SK-N-SH (cell line): Measurements from ENCODE around the gene KRT37. TPM values are rescaled to one million over a fixed set of nuclear protein-coding genes. Genes with fewer than 3 reads are reported as not detected.

Experiments used
- CTCF ChIA-PET: fragments of 300-600, 350-600 bp; formaldehyde crosslinking; extraction: SDS; loops from one replicate; lab custom pipeline; 2021; lab: Yijun Ruan, JAX
- POLR2A ChIA-PET: fragments of 350-600 bp; sonication (Branson Sonifier 250); formaldehyde crosslinking; extraction: SDS; loops from one replicate; lab custom pipeline; 2020; ENCODE audit warnings: antibody characterized with exemption, inconsistent platforms; lab: Yijun Ruan, JAX
- DNase-seq: peaks from one replicate; pipeline ENCODE4 v3.0.0; 2012
- H2AFZ ChIP-seq: fragments of 200-600 bp; sonication (generic); 2 replicates; pipeline ENCODE4 v1.8.1; 2016; ENCODE audit warnings: antibody characterized with exemption, mild to moderate bottlenecking, low read depth
- H3F3A ChIP-seq: fragments of 200-600 bp; sonication (generic); replicated peaks from 2 replicates; pipeline ENCODE3; 2016; ENCODE audit warnings: antibody characterized with exemption, mild to moderate bottlenecking; ENCODE audit not compliant: insufficient read depth
- H3K27ac ChIP-seq, 2 experiments: fragments of 200-500 bp in 1 of 2; fragments of 200-600 bp in 1 of 2; sonication (Bioruptor generic) in 1 of 2; sonication (generic), shearing (Covaris generic) in 1 of 2; 2 replicates each; pipeline versions ENCODE4 v1.5.1 to v1.6.1; 2014 to 2016; ENCODE audit warnings: low read depth in 2 of 2, inconsistent platforms in 1 of 2, low read length in 1 of 2, mild to moderate bottlenecking in 1 of 2, mixed read lengths in 1 of 2
- H3K27me3 ChIP-seq: fragments of 200-600 bp; sonication (generic), shearing (Covaris generic); 2 replicates; pipeline ENCODE4 v1.6.1; 2016; ENCODE audit warnings: mixed run types; ENCODE audit not compliant: insufficient read depth
- H3K36me3 ChIP-seq, 2 experiments: fragments of 200-500 bp in 1 of 2; fragments of 200-600 bp in 1 of 2; sonication (Bioruptor generic) in 1 of 2; sonication (generic) in 1 of 2; replicated peaks in 1 of 2; 2 replicates each; pipeline versions ENCODE3 to v1.5.1; 2014 to 2016; ENCODE audit warnings: low read length in 1 of 2, mild to moderate bottlenecking in 1 of 2; ENCODE audit not compliant: insufficient read depth in 2 of 2, control insufficient read depth in 1 of 2
- H3K4me1 ChIP-seq, 2 experiments: fragments of 200-500 bp in 1 of 2; fragments of 200-600 bp in 1 of 2; sonication (Bioruptor generic) in 1 of 2; sonication (generic), shearing (Covaris generic) in 1 of 2; 2 replicates each; pipeline versions ENCODE4 v1.5.1 to v1.6.1; 2014 to 2016; ENCODE audit warnings: low read depth in 1 of 2, low read length in 1 of 2, mixed run types in 1 of 2; ENCODE audit not compliant: insufficient read depth in 2 of 2, control insufficient read depth in 1 of 2
- H3K4me2 ChIP-seq: fragments of 200-600 bp; sonication (generic), shearing (Covaris generic); 2 replicates; pipeline ENCODE4 v1.6.1; 2017; ENCODE audit warnings: mixed run types
- H3K4me3 ChIP-seq, 2 experiments: fragments of 200-500 bp in 1 of 2; fragments of 200-600 bp in 1 of 2; sonication (Bioruptor generic) in 1 of 2; sonication (generic), shearing (Covaris generic) in 1 of 2; 2 replicates each; pipeline versions ENCODE4 v1.5.1 to v1.8.1; 2014 to 2016; ENCODE audit warnings: low read depth in 2 of 2, inconsistent platforms in 1 of 2, low read length in 1 of 2, mild to moderate bottlenecking in 1 of 2, mixed read lengths in 1 of 2, moderate library complexity in 1 of 2
- H3K79me2 ChIP-seq: fragments of 200-600 bp; sonication (generic); 2 replicates; pipeline ENCODE4 v1.8.1; 2017; ENCODE audit warnings: mild to moderate bottlenecking; ENCODE audit not compliant: insufficient read depth
- H3K9ac ChIP-seq: fragments of 200-600 bp; sonication (generic); 2 replicates; pipeline ENCODE4 v1.6.1; 2017; ENCODE audit warnings: mixed run types
- H3K9me2 ChIP-seq: fragments of 200-600 bp; sonication (generic); 2 replicates; pipeline ENCODE4 v1.6.1; 2017; ENCODE audit warnings: mixed run types
- H3K9me3 ChIP-seq: fragments of 200-600 bp; sonication (generic); 2 replicates; pipeline ENCODE4 v1.6.1; 2017; ENCODE audit warnings: mixed run types, mild to moderate bottlenecking, moderate library complexity
- H4K20me1 ChIP-seq: fragments of 200-600 bp; sonication (generic); 2 replicates; pipeline ENCODE4 v1.6.1; 2017; ENCODE audit warnings: mild to moderate bottlenecking, mixed run types; ENCODE audit not compliant: insufficient read depth
- CHD2 ChIP-seq: fragments of 150-350 bp; IDR thresholded peaks from 2 replicates; pipeline ENCODE4 v1.6.1; 2018; ENCODE audit warnings: low read length; ENCODE audit not compliant: partially characterized antibody
- ELF1 ChIP-seq: IDR thresholded peaks from 2 replicates; pipeline ENCODE4 v1.4.0; 2012
- EP300 ChIP-seq, 2 experiments: IDR thresholded peaks; 2 replicates each; pipeline versions ENCODE4 v1.4.0 to v1.6.1; 2012; ENCODE audit warnings: borderline replicate concordance in 1 of 2, low read depth in 1 of 2, low read length in 1 of 2
- EZH2phosphoT487 ChIP-seq: fragments of 200-600 bp; sonication (generic); IDR thresholded peaks from 2 replicates; pipeline ENCODE4 v1.6.1; 2017; ENCODE audit warnings: low read depth, mixed run types, mild to moderate bottlenecking, antibody characterized with exemption, moderate library complexity, borderline replicate concordance
- FOSL2 ChIP-seq: IDR thresholded peaks from 2 replicates; pipeline ENCODE4 v1.4.0; 2012; ENCODE audit warnings: low read depth, mild to moderate bottlenecking, moderate library complexity, borderline replicate concordance
- FOXM1 ChIP-seq: IDR thresholded peaks from 2 replicates; pipeline ENCODE4 v1.4.0; 2012; ENCODE audit warnings: low read depth, mild to moderate bottlenecking
- GABPA ChIP-seq: IDR thresholded peaks from 2 replicates; pipeline ENCODE4 v1.4.0; 2012; ENCODE audit warnings: low read depth, mild to moderate bottlenecking
- GATA2 ChIP-seq: sonication (generic); formaldehyde crosslinking; IDR thresholded peaks from 2 replicates; pipeline ENCODE4 v1.5.0; 2020; ENCODE audit warnings: mild to moderate bottlenecking, missing genetic modification reagents
- MEF2A ChIP-seq: IDR thresholded peaks from 2 replicates; pipeline ENCODE4 v1.4.0; 2012; ENCODE audit warnings: low read depth, borderline replicate concordance
- NRF1 ChIP-seq: IDR thresholded peaks from 2 replicates; pipeline ENCODE4 v1.6.1; 2012; ENCODE audit warnings: low read depth, mild to moderate bottlenecking, low read length
- RFX5 ChIP-seq: IDR thresholded peaks from 2 replicates; pipeline ENCODE4 v1.6.1; 2012; ENCODE audit warnings: mild to moderate bottlenecking, improper control_type of control experiment, low read length
- SMC3 ChIP-seq: IDR thresholded peaks from 2 replicates; pipeline ENCODE4 v1.6.1; 2012; ENCODE audit warnings: low read depth, low read length, improper control_type of control experiment
- TAF1 ChIP-seq: IDR thresholded peaks from 2 replicates; pipeline ENCODE4 v1.6.1; 2012; ENCODE audit warnings: low read depth, mild to moderate bottlenecking, low read length, moderate library complexity, borderline replicate concordance
- TEAD4 ChIP-seq: IDR thresholded peaks from 2 replicates; pipeline ENCODE4 v1.4.0; 2012; ENCODE audit warnings: mild to moderate bottlenecking, borderline replicate concordance; ENCODE audit not compliant: insufficient read depth
- WGBS: methylation state at CpG from one replicate; pipeline ENCODE4 v1.1.6; 2017; ENCODE audit warnings: low lambda C conversion rate; 5-methylcytosine and 5-hydroxymethylcytosine counted together
- polyA plus RNA-seq, 3 experiments: library from polyadenylated mRNA; depleted of rRNA; stranded (reverse); fragments of >200 nt; gene quantifications; 2 replicates each; pipeline ENCODE4 v1.2.3, GENCODE V29; 2012
- TF ChIP-seq, protein P1 (sequence below): fragments of 150-350 bp; IDR thresholded peaks from 2 replicates; pipeline ENCODE4 v1.6.1; 2016; ENCODE audit warnings: mild to moderate bottlenecking, low read depth, low read length
- TF ChIP-seq, protein P2 (sequence below): fragments of 200-600 bp; sonication (generic); IDR thresholded peaks from 2 replicates; pipeline ENCODE4 v1.6.1; 2017; ENCODE audit warnings: antibody characterized with exemption, mild to moderate bottlenecking, moderate library complexity
- TF ChIP-seq, protein P3 (sequence below): IDR thresholded peaks from 2 replicates; pipeline ENCODE4 v1.4.0; 2012; ENCODE audit warnings: low read depth, borderline replicate concordance
- TF ChIP-seq, protein P4 (sequence below): IDR thresholded peaks from 2 replicates; pipeline ENCODE4 v1.6.1; 2012; ENCODE audit warnings: mild to moderate bottlenecking, low read depth, low read length, moderate library complexity

Gene KRT37
- polyA plus RNA-seq, 1 of the 3 experiments (the other 2 are of a cell fraction): not detected

DNA sequence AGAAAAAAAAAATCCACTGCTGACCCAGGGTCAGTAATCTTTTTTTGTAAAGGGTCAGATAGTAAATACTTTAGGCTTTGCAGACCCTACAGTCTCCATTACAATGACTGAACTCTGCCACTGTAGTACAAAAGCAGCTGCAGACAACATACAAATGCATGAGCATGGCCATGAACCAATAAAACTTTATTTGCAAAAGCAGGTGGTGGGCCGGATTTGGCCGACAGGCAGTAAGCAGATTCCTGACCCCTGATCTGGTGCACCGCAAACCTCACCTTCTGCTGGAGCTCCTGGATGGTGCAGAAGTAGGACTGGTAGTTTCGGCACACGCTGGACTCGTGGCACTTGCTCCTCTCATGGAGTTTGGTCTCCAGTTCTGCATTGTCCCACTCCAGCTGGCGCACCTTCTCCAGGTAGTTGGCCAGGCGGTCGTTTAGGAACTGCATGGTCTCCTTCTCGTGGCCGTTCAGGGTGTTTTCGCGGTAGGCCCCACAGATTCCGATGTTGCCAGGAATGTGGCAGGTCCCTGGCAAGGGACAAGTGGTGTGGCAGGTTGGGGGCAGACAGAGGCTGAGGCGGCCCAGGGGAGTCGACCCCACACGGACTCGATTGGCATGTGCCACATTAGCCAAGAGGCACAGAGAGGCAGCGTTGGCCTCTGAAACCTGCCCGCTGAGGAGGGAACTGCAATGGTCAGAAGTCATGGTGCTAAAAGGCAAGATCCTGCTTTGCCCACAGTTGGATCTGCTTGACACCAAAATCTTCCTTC, 13.1 kb downstream of the KRT37 start:
- peaks cover 0 to 10% of the 10 kb centered on the region in 2 experiments; a peak in 2 of 4 replicates for H3K4me1 ChIP-seq
- no peak overlapping the region for H3K4me3 ChIP-seq
- no peaks in the 10 kb centered on the region for H4K20me1 ChIP-seq
- no peak overlapping the region for H3K9ac ChIP-seq
- H3K79me2 ChIP-seq: no peaks in the 10 kb centered on the region
- WGBS: 78% methylated on average over 16 of the region's 20 CpGs
- no peak for DNase-seq
- no peak overlapping the region for H3K27ac ChIP-seq
- H3K36me3 ChIP-seq: no peaks in the 10 kb centered on the region
- H3K27me3 ChIP-seq: no peaks in the 10 kb centered on the region
- POLR2A ChIA-PET: no interaction called here
- TF ChIP-seq EZH2phosphoT487 (no peak), CHD2 (no peak), FOSL2 (no peak), MEF2A (no peak), TEAD4 (no peak), NRF1 (no peak), EP300 (IDR thresholded peaks at IDR 0.05; ENCODE audit: borderline replicate concordance in 1 of 2, low read depth in 1 of 2, low read length in 1 of 2) (no peak), FOXM1 (no peak), TAF1 (no peak)
- TF ChIP-seq, protein P1, sequence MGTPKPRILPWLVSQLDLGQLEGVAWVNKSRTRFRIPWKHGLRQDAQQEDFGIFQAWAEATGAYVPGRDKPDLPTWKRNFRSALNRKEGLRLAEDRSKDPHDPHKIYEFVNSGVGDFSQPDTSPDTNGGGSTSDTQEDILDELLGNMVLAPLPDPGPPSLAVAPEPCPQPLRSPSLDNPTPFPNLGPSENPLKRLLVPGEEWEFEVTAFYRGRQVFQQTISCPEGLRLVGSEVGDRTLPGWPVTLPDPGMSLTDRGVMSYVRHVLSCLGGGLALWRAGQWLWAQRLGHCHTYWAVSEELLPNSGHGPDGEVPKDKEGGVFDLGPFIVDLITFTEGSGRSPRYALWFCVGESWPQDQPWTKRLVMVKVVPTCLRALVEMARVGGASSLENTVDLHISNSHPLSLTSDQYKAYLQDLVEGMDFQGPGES: no peak
- TF ChIP-seq, protein P2, sequence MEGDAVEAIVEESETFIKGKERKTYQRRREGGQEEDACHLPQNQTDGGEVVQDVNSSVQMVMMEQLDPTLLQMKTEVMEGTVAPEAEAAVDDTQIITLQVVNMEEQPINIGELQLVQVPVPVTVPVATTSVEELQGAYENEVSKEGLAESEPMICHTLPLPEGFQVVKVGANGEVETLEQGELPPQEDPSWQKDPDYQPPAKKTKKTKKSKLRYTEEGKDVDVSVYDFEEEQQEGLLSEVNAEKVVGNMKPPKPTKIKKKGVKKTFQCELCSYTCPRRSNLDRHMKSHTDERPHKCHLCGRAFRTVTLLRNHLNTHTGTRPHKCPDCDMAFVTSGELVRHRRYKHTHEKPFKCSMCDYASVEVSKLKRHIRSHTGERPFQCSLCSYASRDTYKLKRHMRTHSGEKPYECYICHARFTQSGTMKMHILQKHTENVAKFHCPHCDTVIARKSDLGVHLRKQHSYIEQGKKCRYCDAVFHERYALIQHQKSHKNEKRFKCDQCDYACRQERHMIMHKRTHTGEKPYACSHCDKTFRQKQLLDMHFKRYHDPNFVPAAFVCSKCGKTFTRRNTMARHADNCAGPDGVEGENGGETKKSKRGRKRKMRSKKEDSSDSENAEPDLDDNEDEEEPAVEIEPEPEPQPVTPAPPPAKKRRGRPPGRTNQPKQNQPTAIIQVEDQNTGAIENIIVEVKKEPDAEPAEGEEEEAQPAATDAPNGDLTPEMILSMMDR: no peak
- CTCF ChIA-PET: interaction anchor here (0.8 kb wide), 1 partner anchor 252 kb away, joined by 3 read pairs; no protein-coding TSS in a partner anchor
- H2AFZ ChIP-seq: no peak overlapping the region
- no peaks in the 10 kb centered on the region for H3K9me3 ChIP-seq
- no peaks in the 10 kb centered on the region for H3K9me2 ChIP-seq
- H3K4me2 ChIP-seq: no peak overlapping the region
- H3F3A ChIP-seq: no peaks in the 10 kb centered on the region

DNA sequence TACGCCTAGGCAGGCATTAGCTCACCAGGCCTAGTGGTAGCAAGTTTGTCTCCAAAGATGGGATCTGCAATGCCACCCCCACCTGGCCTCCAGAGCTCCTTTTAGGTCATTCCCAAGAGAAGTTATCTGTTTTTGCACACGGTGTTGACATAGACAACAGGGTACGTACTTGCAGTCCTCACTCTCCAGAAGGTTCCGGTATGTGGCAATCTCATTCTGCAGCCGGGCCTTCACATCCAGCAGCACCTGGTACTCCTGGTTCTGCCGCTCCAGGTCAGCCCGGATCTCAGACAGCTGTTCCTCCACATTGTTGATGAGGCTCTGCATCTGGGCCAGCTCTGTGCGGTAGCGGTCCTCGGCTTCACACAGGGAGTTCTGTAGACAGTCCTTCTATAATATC, 17.2 kb downstream of the KRT37 start:
- Histone ChIP-seq H3K9me2 (no peaks in the 10 kb centered on the region), H3K79me2 (no peaks in the 10 kb centered on the region), H2AFZ (no peak overlapping the region), H3F3A (peaks cover 7% of the 10 kb centered on the region), H3K4me3 (no peak overlapping the region), H4K20me1 (no peaks in the 10 kb centered on the region), H3K27ac (no peak overlapping the region), H3K27me3 (no peaks in the 10 kb centered on the region), H3K9me3 (no peaks in the 10 kb centered on the region), H3K36me3 (no peaks in the 10 kb centered on the region), H3K4me2 (no peak overlapping the region), H3K9ac (no peak overlapping the region), H3K4me1 (peaks cover 0 to 13% of the 10 kb centered on the region in 2 experiments; a peak in 2 of 4 replicates)
- POLR2A ChIA-PET: no interaction called here
- TF ChIP-seq, protein P3, sequence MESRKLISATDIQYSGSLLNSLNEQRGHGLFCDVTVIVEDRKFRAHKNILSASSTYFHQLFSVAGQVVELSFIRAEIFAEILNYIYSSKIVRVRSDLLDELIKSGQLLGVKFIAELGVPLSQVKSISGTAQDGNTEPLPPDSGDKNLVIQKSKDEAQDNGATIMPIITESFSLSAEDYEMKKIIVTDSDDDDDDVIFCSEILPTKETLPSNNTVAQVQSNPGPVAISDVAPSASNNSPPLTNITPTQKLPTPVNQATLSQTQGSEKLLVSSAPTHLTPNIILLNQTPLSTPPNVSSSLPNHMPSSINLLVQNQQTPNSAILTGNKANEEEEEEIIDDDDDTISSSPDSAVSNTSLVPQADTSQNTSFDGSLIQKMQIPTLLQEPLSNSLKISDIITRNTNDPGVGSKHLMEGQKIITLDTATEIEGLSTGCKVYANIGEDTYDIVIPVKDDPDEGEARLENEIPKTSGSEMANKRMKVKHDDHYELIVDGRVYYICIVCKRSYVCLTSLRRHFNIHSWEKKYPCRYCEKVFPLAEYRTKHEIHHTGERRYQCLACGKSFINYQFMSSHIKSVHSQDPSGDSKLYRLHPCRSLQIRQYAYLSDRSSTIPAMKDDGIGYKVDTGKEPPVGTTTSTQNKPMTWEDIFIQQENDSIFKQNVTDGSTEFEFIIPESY: no peak
- TF ChIP-seq GABPA (no peak), ELF1 (no peak), GATA2 (CRISPR knock-in tag) (no peak), RFX5 (no peak), NRF1 (no peak), SMC3 (no peak)
- TF ChIP-seq, protein P4, sequence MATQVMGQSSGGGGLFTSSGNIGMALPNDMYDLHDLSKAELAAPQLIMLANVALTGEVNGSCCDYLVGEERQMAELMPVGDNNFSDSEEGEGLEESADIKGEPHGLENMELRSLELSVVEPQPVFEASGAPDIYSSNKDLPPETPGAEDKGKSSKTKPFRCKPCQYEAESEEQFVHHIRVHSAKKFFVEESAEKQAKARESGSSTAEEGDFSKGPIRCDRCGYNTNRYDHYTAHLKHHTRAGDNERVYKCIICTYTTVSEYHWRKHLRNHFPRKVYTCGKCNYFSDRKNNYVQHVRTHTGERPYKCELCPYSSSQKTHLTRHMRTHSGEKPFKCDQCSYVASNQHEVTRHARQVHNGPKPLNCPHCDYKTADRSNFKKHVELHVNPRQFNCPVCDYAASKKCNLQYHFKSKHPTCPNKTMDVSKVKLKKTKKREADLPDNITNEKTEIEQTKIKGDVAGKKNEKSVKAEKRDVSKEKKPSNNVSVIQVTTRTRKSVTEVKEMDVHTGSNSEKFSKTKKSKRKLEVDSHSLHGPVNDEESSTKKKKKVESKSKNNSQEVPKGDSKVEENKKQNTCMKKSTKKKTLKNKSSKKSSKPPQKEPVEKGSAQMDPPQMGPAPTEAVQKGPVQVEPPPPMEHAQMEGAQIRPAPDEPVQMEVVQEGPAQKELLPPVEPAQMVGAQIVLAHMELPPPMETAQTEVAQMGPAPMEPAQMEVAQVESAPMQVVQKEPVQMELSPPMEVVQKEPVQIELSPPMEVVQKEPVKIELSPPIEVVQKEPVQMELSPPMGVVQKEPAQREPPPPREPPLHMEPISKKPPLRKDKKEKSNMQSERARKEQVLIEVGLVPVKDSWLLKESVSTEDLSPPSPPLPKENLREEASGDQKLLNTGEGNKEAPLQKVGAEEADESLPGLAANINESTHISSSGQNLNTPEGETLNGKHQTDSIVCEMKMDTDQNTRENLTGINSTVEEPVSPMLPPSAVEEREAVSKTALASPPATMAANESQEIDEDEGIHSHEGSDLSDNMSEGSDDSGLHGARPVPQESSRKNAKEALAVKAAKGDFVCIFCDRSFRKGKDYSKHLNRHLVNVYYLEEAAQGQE: no peak
- CTCF ChIA-PET: interaction anchor here (0.7 to 5.6 kb wide), 5 partner anchors 11 to 259 kb away, joined by 3 to 46 read pairs (median 4); no protein-coding TSS in a partner anchor
- DNase-seq: no peak
- 77% methylated on average over 3 of the region's 10 CpGs for WGBS
